Activated CD4-positive, alpha-beta memory T cell treated with anti-CD3 and anti-CD28 coated beads for 36 hours (primary cell): ENCODE data around the gene PELI3. TPM values are rescaled to one million over a fixed set of nuclear protein-coding genes. Genes with fewer than 3 reads are reported as not detected.

Source experiments
- CTCF ChIA-PET: fragments of 350-600 bp; sonication (Branson Sonifier 250); formaldehyde crosslinking; loops from one replicate; lab custom pipeline; 2021; ENCODE audit warnings: antibody characterized with exemption, inconsistent platforms; lab: Charles Lee
- POLR2A ChIA-PET: fragments of 350-600 bp; sonication (Branson Sonifier 250); formaldehyde crosslinking; loops from one replicate; lab custom pipeline; 2021; ENCODE audit warnings: antibody characterized with exemption; lab: Charles Lee
- DNase-seq: peaks from one replicate; pipeline ENCODE4 v3.0.0-alpha.2; 2020
- H3K27ac Mint-ChIP-seq: one replicate; pipeline ENCODE4 v1.8.0; 2021; ENCODE audit warnings: mixed read lengths
- H3K27me3 Mint-ChIP-seq: one replicate; pipeline ENCODE4 v1.8.0; 2021; ENCODE audit warnings: mixed read lengths
- H3K36me3 Mint-ChIP-seq: one replicate; pipeline ENCODE4 v1.8.0; 2021; ENCODE audit warnings: mixed read lengths
- H3K4me1 Mint-ChIP-seq: one replicate; pipeline ENCODE4 v1.8.0; 2021; ENCODE audit warnings: low read depth, mixed read lengths
- H3K4me3 Mint-ChIP-seq: one replicate; pipeline ENCODE4 v1.8.0; 2021; ENCODE audit warnings: mild to moderate bottlenecking, mixed read lengths
- H3K9me3 Mint-ChIP-seq: one replicate; pipeline ENCODE4 v1.8.0; 2021; ENCODE audit warnings: mixed read lengths
- intact Hi-C: fragments of 100-400 bp; cut with micrococcal nuclease; formaldehyde crosslinking; loops from one replicate; pipeline ENCODE4 v1.15.1; 2023
- total RNA-seq, 2 experiments: library from RNA; stranded (reverse); gene quantifications; one replicate each; pipeline ENCODE4 v1.2.3, GENCODE V29; 2021

Gene PELI3
- total RNA-seq, 2 experiments from 2014 or later, result 7.0 to 8.5 TPM

DNA sequence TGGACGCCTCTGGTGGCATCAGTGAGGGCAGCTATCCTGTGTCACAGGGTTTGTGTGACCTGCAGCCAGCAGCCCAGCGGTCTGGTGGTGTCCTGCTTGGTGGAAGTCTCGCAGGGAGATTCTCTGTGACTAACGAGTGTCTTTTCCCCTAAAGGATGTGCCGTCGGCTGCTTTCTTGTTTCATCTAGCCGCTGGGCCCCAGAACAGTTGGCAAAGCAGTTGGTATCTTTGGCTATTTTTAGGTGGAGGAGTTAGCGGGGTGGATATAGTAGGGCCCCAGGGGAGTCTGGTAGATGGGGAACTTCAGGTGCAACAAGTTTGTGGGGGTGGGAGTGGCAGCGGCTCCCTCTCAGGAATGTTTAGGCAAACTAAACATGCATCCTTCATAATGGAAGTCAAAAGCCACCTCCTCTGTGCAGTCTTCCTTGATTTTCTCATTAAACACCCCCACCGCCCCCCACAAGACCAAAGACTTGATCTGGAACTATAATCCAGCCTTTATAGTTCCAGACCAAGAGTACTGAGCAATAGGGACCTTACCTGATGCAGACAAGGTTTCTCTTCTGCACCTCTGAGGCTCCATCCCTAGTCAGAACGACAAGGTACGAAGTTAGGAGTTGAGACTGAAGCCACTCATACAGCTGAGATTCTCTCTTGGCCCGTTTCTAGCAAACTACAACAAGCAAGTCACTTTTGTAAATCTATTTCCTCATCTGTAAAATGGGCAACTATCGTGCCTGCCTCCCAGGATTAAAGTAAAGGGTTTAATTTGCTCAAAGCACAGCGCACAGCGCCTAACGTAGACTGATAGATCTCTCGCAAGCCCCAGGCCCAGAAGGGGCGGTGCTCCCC lies 1.1 kb upstream of the PELI3 start:
- ChIA-PET POLR2A (interaction anchor here (1.2 to 2.4 kb wide), 2 partner anchors 14 to 80 kb away, joined by 4 to 15 read pairs; partner anchors contain the start of genes ACTN3, DPP3 and ZDHHC24), CTCF (interaction anchor here (1.1 to 3.1 kb wide), 6 partner anchors 13 to 212 kb away, joined by 3 to 17 read pairs (median 5); partner anchors contain the start of genes DPP3, MRPL11 and RBM4B)
- peak overlapping the region; percentile 64 for H3K27ac Mint-ChIP-seq

DNA sequence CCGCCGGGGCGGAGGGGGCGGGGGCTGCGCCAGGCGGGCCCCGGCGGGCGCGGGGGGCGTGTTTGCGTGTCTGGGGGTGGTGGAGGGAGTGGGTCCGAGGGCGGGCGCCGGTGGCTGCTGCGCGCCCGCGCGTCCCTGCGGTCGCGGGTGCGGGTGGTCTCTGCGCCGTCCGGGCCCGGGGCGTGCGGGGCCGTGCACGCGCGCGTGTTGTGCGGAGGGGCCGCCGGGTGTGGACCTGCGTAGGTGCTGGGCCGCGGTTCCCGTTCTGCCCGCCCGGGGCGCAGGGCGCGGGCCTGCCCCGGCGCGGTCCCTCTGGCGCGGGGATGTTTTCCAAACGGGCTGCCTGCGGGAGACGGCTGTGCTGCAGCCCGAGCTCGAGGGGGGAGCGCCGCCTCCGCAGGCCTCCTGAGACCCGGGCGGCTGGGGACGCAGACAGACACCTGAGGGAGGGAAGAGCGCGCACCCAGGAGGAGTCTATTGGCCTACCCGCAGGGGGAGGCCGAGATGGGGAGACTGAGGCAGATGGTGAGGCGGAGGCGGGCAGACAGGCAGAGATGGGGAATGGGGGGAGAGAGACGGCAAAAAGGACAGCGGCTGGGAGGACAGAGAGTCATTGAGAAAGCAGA lies 442 bp downstream of the PELI3 start:
- H3K27me3 Mint-ChIP-seq, result no peaks in the 10 kb centered on the region
- intact Hi-C loops, result no loop called here
- no peak overlapping the region for H3K27ac Mint-ChIP-seq
- peak; percentile 55 for DNase-seq
- ChIA-PET CTCF (interaction anchor here (0.6 to 3.1 kb wide), 11 partner anchors 10 to 211 kb away, joined by 3 to 17 read pairs (median 4); partner anchors contain the start of genes DPP3, MRPL11 and RBM4B), POLR2A (interaction anchor here (1.2 to 2.4 kb wide), 2 partner anchors 13 to 79 kb away, joined by 4 to 15 read pairs; partner anchors contain the start of genes ACTN3, DPP3 and ZDHHC24)
- H3K36me3 Mint-ChIP-seq, result no peaks in the 10 kb centered on the region
- H3K4me1 Mint-ChIP-seq, result peaks cover 31% of the 10 kb centered on the region
- peak overlapping the region; percentile 79 for H3K4me3 Mint-ChIP-seq
- no peaks in the 10 kb centered on the region for H3K9me3 Mint-ChIP-seq

More for the DNA sequence above, 1.1 kb upstream of the PELI3 start:
- H3K36me3 Mint-ChIP-seq, result no peaks in the 10 kb centered on the region
- H3K9me3 Mint-ChIP-seq, result no peaks in the 10 kb centered on the region
- peak overlapping the region; percentile 78 for H3K4me3 Mint-ChIP-seq
- intact Hi-C loops, result loop anchor here (1.0 kb wide), 2 partner anchors 15 to 26 kb away; partner anchors contain the start of gene DPP3
- no peak for DNase-seq
- H3K4me1 Mint-ChIP-seq, result peaks cover 31% of the 10 kb centered on the region
- no peaks in the 10 kb centered on the region for H3K27me3 Mint-ChIP-seq

DNA sequence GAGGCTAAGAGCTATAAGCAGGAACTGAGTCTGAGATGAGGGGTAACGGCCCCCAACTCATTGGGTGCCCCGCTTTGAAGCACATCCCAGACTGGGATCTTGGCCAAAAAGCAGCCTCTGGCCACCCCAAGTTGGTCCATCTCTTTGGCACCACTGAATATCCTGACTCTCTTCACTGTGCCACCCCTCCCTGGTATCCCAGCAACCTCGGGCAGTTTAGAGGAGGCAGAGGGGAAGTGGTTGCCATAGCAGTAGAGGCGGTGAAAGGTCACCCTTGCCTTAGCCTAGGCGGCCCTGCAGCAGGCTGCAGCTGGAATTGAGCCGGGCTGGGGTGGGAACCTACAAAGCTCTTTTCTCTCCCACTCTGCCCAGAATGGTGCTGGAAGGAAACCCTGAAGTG lies 1.1 kb downstream of the PELI3 start:
- intact Hi-C loops, result no loop called here
- Mint-ChIP-seq H3K9me3 (no peaks in the 10 kb centered on the region), H3K36me3 (no peaks in the 10 kb centered on the region), H3K4me1 (peaks cover 27% of the 10 kb centered on the region), H3K27ac (no peak overlapping the region), H3K27me3 (no peaks in the 10 kb centered on the region), H3K4me3 (peak overlapping the region; percentile 79)
- ChIA-PET CTCF (interaction anchor here (1.0 to 3.1 kb wide), 4 partner anchors 10 to 81 kb away, joined by 3 to 17 read pairs (median 4); no protein-coding TSS in a partner anchor), POLR2A (interaction anchor here (2.4 kb wide), 1 partner anchor 12 kb away, joined by 15 read pairs; the partner anchor contains the start of gene DPP3)
- peak; percentile 42 for DNase-seq

DNA sequence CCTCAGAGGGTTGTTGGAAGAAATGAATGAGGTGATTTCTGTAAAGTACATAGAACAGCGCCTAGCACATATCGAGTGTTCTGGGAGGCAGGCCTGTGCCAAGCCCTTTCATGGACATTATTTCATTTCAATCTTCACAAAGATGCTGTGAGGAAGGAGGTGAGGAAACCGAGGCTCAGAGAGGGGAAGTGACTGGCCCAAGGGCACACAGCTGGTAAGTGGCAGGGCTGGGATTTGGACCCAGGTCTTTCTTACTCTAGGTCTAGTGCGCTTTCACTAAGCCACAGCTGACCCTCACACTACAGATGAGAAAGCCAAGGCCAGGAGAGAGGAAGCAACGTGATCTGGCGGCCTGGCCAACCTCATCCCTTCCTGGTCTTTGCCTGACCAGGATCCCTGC lies 2.0 kb downstream of the PELI3 start:
- Mint-ChIP-seq H3K4me1 (peaks cover 21% of the 10 kb centered on the region), H3K4me3 (peak overlapping the region; percentile 20), H3K36me3 (no peaks in the 10 kb centered on the region), H3K27me3 (no peaks in the 10 kb centered on the region), H3K9me3 (no peaks in the 10 kb centered on the region), H3K27ac (no peak overlapping the region)
- intact Hi-C loops, result no loop called here
- ChIA-PET CTCF (interaction anchor here (1.2 to 1.7 kb wide), 3 partner anchors 10 to 82 kb away, joined by 3 to 12 read pairs (median 6); partner anchors contain the start of gene DPP3), POLR2A (interaction anchor here (0.6 to 1.9 kb wide), 2 partner anchors 11 to 249 kb away, joined by 3 to 9 read pairs; partner anchors contain the start of gene DPP3)
- DNase-seq, result no peak

DNA sequence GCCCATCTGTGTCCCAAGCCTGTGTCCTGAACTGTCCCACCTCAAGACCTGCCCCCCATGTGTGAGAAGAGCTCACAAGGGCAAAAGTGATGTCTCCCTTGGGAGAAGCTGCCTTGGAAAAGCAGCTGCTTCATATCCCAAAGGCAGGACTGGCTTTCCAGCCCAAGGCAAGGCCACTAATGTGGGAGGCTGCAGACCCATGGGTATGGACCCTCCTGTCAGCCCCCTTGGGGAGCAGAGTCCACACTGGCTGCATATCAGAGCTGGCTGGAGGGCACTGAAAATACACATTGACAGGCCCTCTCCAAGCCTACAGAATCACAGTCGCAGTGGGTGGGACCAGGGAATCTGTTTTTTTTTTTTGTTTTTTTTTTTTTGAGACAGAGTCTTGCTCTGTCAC lies 2.7 kb downstream of the PELI3 start:
- no peaks in the 10 kb centered on the region for H3K36me3 Mint-ChIP-seq
- CTCF ChIA-PET, result interaction anchor here (0.6 to 1.7 kb wide), 5 partner anchors 9 to 209 kb away, joined by 3 to 12 read pairs (median 5); partner anchors contain the start of genes DPP3 and MRPL11
- DNase-seq, result no peak
- intact Hi-C loops, result no loop called here
- no peaks in the 10 kb centered on the region for H3K27me3 Mint-ChIP-seq
- H3K4me3 Mint-ChIP-seq, result no peak overlapping the region
- peaks cover 21% of the 10 kb centered on the region for H3K4me1 Mint-ChIP-seq
- H3K9me3 Mint-ChIP-seq, result no peaks in the 10 kb centered on the region
- POLR2A ChIA-PET, result interaction anchor here (1.9 kb wide), 1 partner anchor 11 kb away, joined by 9 read pairs; the partner anchor contains the start of gene DPP3
- no peak overlapping the region for H3K27ac Mint-ChIP-seq

DNA sequence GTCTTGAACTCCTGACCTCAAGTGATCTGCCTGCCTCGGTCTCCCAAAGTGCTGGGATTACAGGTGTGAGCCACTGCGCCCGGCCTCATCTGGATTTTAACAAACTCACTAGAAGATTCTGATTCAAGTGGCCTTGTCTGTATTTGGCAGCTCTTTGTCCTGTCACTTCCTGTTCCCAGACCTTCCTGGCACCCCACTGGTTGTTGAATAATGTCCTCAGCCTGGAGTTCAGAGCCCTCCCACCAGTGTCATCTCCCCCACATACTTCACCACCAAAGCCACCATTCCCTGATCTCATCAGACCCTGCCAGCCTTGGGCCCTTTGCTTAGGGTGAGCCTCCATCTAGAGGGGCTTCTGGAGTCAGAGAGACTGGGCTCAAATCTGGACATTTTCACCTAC lies 3.3 kb downstream of the PELI3 start:
- H3K4me3 Mint-ChIP-seq, result no peak overlapping the region
- POLR2A ChIA-PET, result interaction anchor here (1.9 kb wide), 1 partner anchor 10 kb away, joined by 9 read pairs; the partner anchor contains the start of gene DPP3
- no peak for DNase-seq
- intact Hi-C loops, result no loop called here
- H3K27me3 Mint-ChIP-seq, result no peaks in the 10 kb centered on the region
- H3K36me3 Mint-ChIP-seq, result no peaks in the 10 kb centered on the region
- H3K27ac Mint-ChIP-seq, result no peak overlapping the region
- CTCF ChIA-PET, result interaction anchor here (1.1 to 1.7 kb wide), 3 partner anchors 31 to 84 kb away, joined by 3 to 5 read pairs (median 5); partner anchors contain the start of gene MRPL11
- no peaks in the 10 kb centered on the region for H3K9me3 Mint-ChIP-seq
- peaks cover 21% of the 10 kb centered on the region for H3K4me1 Mint-ChIP-seq

DNA sequence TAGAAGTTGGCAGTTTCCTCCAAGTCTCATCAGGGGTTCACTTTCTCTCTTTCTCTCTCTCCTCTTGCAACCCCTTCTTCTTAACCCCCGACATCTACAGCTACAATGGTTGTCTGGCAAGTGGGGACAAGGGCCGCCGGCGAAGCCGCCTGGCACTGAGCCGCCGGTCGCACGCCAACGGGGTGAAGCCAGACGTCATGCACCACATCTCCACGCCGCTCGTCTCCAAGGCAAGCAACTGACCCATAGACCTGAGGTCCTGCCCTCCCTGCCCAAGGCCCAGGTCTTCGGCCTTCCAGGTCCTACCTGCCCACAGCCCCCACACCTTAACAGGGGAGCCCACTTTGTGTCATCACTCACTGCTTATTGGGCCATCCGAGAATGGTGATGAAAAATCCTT lies 4.4 kb downstream of the PELI3 start:
- Mint-ChIP-seq H3K9me3 (no peaks in the 10 kb centered on the region), H3K27me3 (no peaks in the 10 kb centered on the region), H3K4me3 (no peak overlapping the region), H3K27ac (no peak overlapping the region), H3K4me1 (peaks cover 17% of the 10 kb centered on the region), H3K36me3 (no peaks in the 10 kb centered on the region)
- no peak for DNase-seq
- intact Hi-C loops, result no loop called here
- POLR2A ChIA-PET, result no interaction called here
- CTCF ChIA-PET, result interaction anchor here (0.6 to 1.1 kb wide), 4 partner anchors 8 to 108 kb away, joined by 3 to 5 read pairs (median 4); partner anchors contain the start of gene DPP3

DNA sequence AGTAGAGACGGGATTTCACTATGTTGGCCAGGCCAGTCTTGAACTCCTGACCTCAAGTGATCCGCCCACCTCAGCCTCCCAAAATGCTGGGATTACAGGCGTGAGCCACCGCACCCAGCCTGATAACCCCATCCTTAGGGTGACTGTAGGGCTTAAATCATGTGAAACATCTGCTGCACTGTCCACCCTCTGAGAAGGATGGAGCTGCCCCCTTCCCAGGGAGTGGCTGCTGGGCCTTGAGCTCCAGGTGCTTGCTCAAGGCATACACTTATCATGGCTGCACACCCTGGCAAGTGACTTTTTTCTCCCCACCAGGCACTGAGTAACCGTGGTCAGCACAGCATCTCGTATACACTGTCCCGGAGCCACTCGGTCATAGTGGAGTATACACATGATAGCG lies 5.3 kb downstream of the PELI3 start:
- H3K27ac Mint-ChIP-seq, result no peak overlapping the region
- no peaks in the 10 kb centered on the region for H3K27me3 Mint-ChIP-seq
- no peak overlapping the region for H3K4me3 Mint-ChIP-seq
- ChIA-PET POLR2A (no interaction called here), CTCF (interaction anchor here (1.0 kb wide), 1 partner anchor 109 kb away, joined by 3 read pairs; no protein-coding TSS in a partner anchor)
- H3K4me1 Mint-ChIP-seq, result peaks cover 12% of the 10 kb centered on the region
- no peaks in the 10 kb centered on the region for H3K9me3 Mint-ChIP-seq
- H3K36me3 Mint-ChIP-seq, result no peaks in the 10 kb centered on the region
- intact Hi-C loops, result no loop called here
- no peak for DNase-seq

DNA sequence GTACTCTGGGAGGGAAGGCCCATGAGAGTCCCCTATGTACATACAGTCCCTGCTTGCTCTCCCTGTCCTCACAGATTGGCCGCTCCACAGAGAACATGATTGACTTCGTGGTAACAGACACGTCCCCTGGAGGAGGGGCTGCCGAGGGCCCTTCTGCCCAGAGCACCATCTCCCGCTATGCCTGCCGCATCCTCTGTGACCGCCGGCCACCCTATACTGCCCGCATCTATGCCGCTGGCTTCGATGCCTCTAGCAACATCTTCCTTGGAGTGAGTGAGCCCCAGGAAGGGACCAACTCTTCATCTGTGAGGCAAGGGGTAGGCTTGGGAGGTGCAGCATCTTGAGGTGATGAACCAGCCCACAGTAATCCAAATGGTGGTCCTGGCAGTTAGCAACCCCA lies 6.5 kb downstream of the PELI3 start:
- Mint-ChIP-seq H3K36me3 (no peaks in the 10 kb centered on the region), H3K4me3 (no peak overlapping the region), H3K27ac (no peak overlapping the region), H3K4me1 (peaks cover 4% of the 10 kb centered on the region), H3K27me3 (no peaks in the 10 kb centered on the region), H3K9me3 (no peaks in the 10 kb centered on the region)
- no peak for DNase-seq
- CTCF ChIA-PET, result no interaction called here
- POLR2A ChIA-PET, result no interaction called here
- intact Hi-C loops, result no loop called here

DNA sequence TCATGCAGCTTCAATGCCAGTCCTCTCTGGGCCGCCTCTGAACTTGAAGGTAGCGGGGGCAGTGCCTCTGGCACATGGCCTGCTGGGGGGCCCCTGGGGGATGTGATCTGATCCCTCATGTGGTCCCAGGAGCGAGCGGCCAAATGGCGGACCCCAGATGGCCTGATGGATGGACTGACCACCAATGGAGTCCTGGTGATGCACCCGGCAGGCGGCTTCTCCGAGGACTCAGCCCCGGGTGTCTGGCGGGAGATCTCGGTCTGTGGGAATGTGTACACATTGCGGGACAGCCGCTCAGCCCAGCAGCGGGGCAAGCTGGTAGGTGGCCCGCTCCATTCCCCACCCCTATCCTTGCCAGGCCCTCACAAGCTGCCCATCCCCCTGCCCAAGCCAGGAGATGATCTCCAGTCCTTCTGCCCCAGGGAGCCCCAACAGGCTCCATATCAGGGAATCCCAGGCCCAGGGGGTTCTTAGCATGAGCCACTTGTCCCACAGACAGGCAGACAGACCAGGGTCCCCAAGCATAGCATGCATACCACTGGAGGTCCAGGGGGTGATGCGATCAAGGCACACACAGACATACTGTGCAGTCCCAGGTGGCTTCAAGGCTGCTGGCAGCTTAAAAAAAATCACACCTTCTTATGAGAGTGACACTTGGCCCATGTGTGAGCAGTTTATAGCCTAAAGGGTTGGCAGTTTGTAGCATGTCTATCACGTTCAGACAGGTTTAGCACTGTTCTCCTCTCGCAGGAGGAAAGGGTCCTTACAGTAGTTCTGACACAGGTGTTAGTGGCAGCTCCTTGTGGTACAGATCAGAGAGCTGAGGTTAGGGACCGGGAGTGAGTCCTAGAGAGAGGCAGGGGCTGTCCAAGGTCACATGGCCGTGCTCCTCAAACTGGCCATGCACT lies 7.2 kb downstream of the PELI3 start:
- H3K4me3 Mint-ChIP-seq, result no peak overlapping the region
- ChIA-PET CTCF (interaction anchor here (0.8 to 1.3 kb wide), 2 partner anchors 35 to 66 kb away, joined by 4 read pairs; partner anchors contain the start of gene MRPL11), POLR2A (no interaction called here)
- H3K4me1 Mint-ChIP-seq, result no peaks in the 10 kb centered on the region
- H3K9me3 Mint-ChIP-seq, result no peaks in the 10 kb centered on the region
- no peak overlapping the region for H3K27ac Mint-ChIP-seq
- no peak for DNase-seq
- no peaks in the 10 kb centered on the region for H3K36me3 Mint-ChIP-seq
- H3K27me3 Mint-ChIP-seq, result no peaks in the 10 kb centered on the region
- intact Hi-C loops, result no loop called here
